ENCODE results near the gene RTN1. TPM values are rescaled to one million over a fixed set of nuclear protein-coding genes. Genes with fewer than 3 reads are reported as not detected.

The RTN1 gene
- total and polyA plus RNA-seq, 9 of the 15 experiments (the other 6 are each of a cell fraction or from before 2014, with no cell fraction given): 0.03 to 0.09 TPM; not detected in 7

DNA sequence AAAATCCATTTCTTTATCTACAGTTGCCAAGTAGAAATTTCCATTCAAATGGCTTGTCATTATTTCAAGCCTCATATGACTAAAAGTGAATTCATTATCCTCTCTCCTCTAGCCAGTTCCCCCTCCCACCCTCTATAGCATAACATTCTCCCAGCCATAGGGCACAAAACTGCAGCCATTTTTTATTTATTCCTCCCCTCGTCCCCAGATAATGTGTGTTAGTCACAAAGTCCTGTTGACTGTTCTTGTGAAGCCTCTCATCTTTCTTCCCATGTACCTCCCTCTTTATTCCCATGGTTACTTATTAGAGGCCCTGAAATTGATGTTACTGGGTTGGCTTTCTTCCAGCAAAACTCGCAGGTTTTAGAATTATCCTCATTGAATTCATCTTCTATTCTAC is 13.2 kb downstream of the RTN1 start:
- H3K27ac ChIP-seq (ENCODE audit: extremely low read depth, low read depth, low read length): no peak overlapping the region
- H3K4me3 ChIP-seq: no peak overlapping the region
- ATAC-seq: no peak
- no peak overlapping the region for H3K9ac ChIP-seq (ENCODE audit: insufficient read depth in 1 of 2, low read depth in 2 of 2, low read length in 2 of 2)
- no peaks in the 10 kb centered on the region for H3K36me3 ChIP-seq (ENCODE audit: control insufficient read depth, insufficient read depth, low read length)
- H3K9me3 ChIP-seq (replicated peaks; ENCODE audit: control insufficient read depth, insufficient read depth, low read depth, low read length): no peaks in the 10 kb centered on the region
- H3K9me1 ChIP-seq (ENCODE audit: control insufficient read depth, insufficient read depth, low read length): no peaks in the 10 kb centered on the region
- no peak overlapping the region for H3K4me2 ChIP-seq (ENCODE audit: insufficient read depth, low read length)
- BruUV-seq (replicated peaks): no TSS peak
- H3K79me2 ChIP-seq (ENCODE audit: control insufficient read depth, insufficient read depth, low read length): no peaks in the 10 kb centered on the region
- in situ Hi-C loops (cut with MboI): no loop called here
- H2AFZ ChIP-seq (ENCODE audit: low read depth, low read length): no peak overlapping the region
- WGBS (ENCODE audit: insufficient coverage, low coverage, missing lambda C conversion rate): 0% methylated on average over 2 of the region's 2 CpGs
- no peak for DNase-seq (ENCODE audit: extremely low read depth in 1 of 4, low spot score in 3 of 4)
- ChIA-PET CTCF (ENCODE audit: low intra/inter-chr PET ratio) (no interaction called here), POLR2A (no interaction called here)
- intact Hi-C loops (cut with micrococcal nuclease): no loop called here
- no peak for TF ChIP-seq PCBP1 (IDR thresholded peaks at IDR 0.05; ENCODE audit: low read depth, low read length, poor library complexity, severe bottlenecking)
- no peak for TF ChIP-seq HOXB6 (CRISPR knock-in tag; IDR thresholded peaks at IDR 0.05; ENCODE audit: borderline replicate concordance)
- H3K27me3 ChIP-seq (ENCODE audit: control insufficient read depth in 2 of 2, insufficient read depth in 2 of 2, low read length in 2 of 2): no peaks in the 10 kb centered on the region
- no peaks in the 10 kb centered on the region for H3K4me1 ChIP-seq (replicated peaks in 1 of 2; ENCODE audit: control insufficient read depth in 2 of 2, insufficient read depth in 2 of 2, low read length in 2 of 2)
- H4K20me1 ChIP-seq (replicated peaks; ENCODE audit: control insufficient read depth, insufficient read depth, low read length): no peaks in the 10 kb centered on the region
- no peak for FAIRE-seq

DNA sequence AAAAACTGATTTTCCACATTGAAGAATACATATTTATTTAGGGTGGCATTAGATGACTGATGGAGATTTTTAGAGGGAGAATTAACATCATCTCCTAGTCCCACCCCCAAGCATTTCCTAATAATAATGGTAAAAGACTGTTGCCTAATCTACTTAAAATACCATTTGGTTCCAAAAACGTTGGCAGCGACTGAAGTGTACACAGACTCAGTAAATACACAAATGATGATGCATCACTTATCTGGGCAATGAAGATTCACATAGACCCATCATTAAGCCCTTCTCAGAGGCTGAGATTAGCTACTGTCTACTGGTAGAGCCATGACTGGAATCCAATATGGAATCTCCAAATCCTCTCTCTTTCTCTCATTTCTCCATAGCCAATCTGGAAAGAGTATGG is 18.2 kb downstream of the RTN1 start:
- Histone ChIP-seq H3K79me2 (ENCODE audit: control insufficient read depth, insufficient read depth, low read length) (no peaks in the 10 kb centered on the region), H3K4me2 (ENCODE audit: insufficient read depth, low read length) (no peak overlapping the region), H3K9me3 (replicated peaks; ENCODE audit: control insufficient read depth, insufficient read depth, low read depth, low read length) (no peaks in the 10 kb centered on the region), H3K4me3 (no peak overlapping the region), H3K27ac (ENCODE audit: extremely low read depth, low read depth, low read length) (no peak overlapping the region), H4K20me1 (replicated peaks; ENCODE audit: control insufficient read depth, insufficient read depth, low read length) (no peaks in the 10 kb centered on the region), H2AFZ (ENCODE audit: low read depth, low read length) (no peak overlapping the region), H3K9me1 (ENCODE audit: control insufficient read depth, insufficient read depth, low read length) (no peaks in the 10 kb centered on the region), H3K27me3 (ENCODE audit: control insufficient read depth in 2 of 2, insufficient read depth in 2 of 2, low read length in 2 of 2) (no peaks in the 10 kb centered on the region), H3K4me1 (replicated peaks in 1 of 2; ENCODE audit: control insufficient read depth in 2 of 2, insufficient read depth in 2 of 2, low read length in 2 of 2) (no peaks in the 10 kb centered on the region), H3K9ac (ENCODE audit: insufficient read depth in 1 of 2, low read depth in 2 of 2, low read length in 2 of 2) (no peak overlapping the region), H3K36me3 (ENCODE audit: control insufficient read depth, insufficient read depth, low read length) (no peaks in the 10 kb centered on the region)
- intact Hi-C loops (cut with micrococcal nuclease): no loop called here
- no peak for DNase-seq (ENCODE audit: extremely low read depth in 1 of 4, low spot score in 3 of 4)
- FAIRE-seq: no peak
- in situ Hi-C loops (cut with MboI): no loop called here
- WGBS (ENCODE audit: insufficient coverage, low coverage, missing lambda C conversion rate): 0% methylated on average over 2 of the region's 2 CpGs
- ChIA-PET POLR2A (no interaction called here), CTCF (ENCODE audit: low intra/inter-chr PET ratio) (no interaction called here)
- BruUV-seq (replicated peaks): no TSS peak
- ATAC-seq: no peak
- TF ChIP-seq, protein P1, sequence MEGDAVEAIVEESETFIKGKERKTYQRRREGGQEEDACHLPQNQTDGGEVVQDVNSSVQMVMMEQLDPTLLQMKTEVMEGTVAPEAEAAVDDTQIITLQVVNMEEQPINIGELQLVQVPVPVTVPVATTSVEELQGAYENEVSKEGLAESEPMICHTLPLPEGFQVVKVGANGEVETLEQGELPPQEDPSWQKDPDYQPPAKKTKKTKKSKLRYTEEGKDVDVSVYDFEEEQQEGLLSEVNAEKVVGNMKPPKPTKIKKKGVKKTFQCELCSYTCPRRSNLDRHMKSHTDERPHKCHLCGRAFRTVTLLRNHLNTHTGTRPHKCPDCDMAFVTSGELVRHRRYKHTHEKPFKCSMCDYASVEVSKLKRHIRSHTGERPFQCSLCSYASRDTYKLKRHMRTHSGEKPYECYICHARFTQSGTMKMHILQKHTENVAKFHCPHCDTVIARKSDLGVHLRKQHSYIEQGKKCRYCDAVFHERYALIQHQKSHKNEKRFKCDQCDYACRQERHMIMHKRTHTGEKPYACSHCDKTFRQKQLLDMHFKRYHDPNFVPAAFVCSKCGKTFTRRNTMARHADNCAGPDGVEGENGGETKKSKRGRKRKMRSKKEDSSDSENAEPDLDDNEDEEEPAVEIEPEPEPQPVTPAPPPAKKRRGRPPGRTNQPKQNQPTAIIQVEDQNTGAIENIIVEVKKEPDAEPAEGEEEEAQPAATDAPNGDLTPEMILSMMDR (IDR thresholded peaks at IDR 0.05 in 2 of 3, conservative IDR thresholded peaks at IDR 0.05 in 1 of 3; ENCODE audit: insufficient read depth in 2 of 3, low read depth in 1 of 3, low read length in 3 of 3): no peak
- TF ChIP-seq PHF20 (IDR thresholded peaks at IDR 0.05; ENCODE audit: partially characterized antibody) (no peak), ESRRA (IDR thresholded peaks at IDR 0.05; ENCODE audit: borderline replicate concordance, low read depth) (no peak), ZFP36 (IDR thresholded peaks at IDR 0.05; ENCODE audit: low read depth, low read length, partially characterized antibody) (no peak), GATAD2A (IDR thresholded peaks at IDR 0.05) (no peak), FIP1L1 (IDR thresholded peaks at IDR 0.05; ENCODE audit: low read depth, low read length, poor library complexity, severe bottlenecking) (no peak)
- TF ChIP-seq, protein P2, sequence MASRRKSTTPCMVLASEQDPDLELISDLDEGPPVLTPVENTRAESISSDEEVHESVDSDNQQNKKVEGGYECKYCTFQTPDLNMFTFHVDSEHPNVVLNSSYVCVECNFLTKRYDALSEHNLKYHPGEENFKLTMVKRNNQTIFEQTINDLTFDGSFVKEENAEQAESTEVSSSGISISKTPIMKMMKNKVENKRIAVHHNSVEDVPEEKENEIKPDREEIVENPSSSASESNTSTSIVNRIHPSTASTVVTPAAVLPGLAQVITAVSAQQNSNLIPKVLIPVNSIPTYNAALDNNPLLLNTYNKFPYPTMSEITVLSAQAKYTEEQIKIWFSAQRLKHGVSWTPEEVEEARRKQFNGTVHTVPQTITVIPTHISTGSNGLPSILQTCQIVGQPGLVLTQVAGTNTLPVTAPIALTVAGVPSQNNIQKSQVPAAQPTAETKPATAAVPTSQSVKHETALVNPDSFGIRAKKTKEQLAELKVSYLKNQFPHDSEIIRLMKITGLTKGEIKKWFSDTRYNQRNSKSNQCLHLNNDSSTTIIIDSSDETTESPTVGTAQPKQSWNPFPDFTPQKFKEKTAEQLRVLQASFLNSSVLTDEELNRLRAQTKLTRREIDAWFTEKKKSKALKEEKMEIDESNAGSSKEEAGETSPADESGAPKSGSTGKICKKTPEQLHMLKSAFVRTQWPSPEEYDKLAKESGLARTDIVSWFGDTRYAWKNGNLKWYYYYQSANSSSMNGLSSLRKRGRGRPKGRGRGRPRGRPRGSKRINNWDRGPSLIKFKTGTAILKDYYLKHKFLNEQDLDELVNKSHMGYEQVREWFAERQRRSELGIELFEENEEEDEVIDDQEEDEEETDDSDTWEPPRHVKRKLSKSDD (conservative IDR thresholded peaks at IDR 0.05; ENCODE audit: low read length): no peak
- TF ChIP-seq, protein P3, sequence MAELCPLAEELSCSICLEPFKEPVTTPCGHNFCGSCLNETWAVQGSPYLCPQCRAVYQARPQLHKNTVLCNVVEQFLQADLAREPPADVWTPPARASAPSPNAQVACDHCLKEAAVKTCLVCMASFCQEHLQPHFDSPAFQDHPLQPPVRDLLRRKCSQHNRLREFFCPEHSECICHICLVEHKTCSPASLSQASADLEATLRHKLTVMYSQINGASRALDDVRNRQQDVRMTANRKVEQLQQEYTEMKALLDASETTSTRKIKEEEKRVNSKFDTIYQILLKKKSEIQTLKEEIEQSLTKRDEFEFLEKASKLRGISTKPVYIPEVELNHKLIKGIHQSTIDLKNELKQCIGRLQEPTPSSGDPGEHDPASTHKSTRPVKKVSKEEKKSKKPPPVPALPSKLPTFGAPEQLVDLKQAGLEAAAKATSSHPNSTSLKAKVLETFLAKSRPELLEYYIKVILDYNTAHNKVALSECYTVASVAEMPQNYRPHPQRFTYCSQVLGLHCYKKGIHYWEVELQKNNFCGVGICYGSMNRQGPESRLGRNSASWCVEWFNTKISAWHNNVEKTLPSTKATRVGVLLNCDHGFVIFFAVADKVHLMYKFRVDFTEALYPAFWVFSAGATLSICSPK (IDR thresholded peaks at IDR 0.05; ENCODE audit: borderline replicate concordance): no peak

Data from K562 (cell line).